ENCODE measurements around the gene WFDC10A.
A peak's percentile ranks its signal among the peaks of the same experiment; 100 is the strongest.

The WFDC10A gene

DNA sequence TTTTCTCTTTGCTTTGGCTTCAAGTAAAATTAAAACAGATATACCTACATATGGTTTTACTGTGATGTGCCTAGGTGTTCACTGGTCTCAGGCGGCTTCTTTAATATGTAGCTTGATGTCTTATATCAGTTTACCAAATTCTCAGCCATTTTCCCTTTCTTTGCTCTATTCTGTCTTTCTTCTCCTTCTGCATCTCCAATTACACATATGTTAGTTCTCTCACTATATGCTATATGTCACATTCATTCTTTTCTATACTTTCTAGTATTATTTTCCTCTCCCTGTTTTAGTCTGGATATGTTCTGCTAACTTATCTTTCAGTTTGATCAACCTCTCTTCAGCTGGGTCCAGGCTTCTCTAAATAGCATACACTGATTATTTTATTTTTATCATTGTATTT is 36.0 kb upstream of the WFDC10A start:
- H3K4me3 ChIP-seq (replicated peaks; ENCODE audit: low read depth, low read length): no peak overlapping the region
- no peak for DNase-seq (ENCODE audit: low read depth)
- TF ChIP-seq CTCF (IDR thresholded peaks at IDR 0.05; ENCODE audit: low read length, missing control alignments): no peak

DNA sequence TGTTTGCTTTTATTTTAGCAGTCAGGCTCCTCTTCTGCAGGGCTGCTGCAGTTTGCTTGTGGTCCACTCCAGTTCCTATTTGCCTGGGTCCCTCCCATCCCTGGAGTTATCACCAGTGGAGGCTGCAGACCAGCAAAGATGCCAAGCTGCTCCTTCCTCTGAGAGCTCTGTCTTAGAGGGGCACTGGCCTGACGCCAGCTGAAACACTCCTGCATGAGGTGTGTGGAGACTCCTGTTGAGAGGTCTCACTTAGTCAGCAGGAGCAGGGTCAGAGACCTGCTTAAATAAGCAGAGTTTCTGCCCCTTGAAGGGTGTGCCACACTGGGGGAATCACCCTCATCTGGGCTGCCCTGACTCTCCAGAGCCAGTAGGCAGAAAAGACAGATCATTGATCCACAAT is 34.3 kb upstream of the WFDC10A start:
- no peak for DNase-seq (ENCODE audit: low read depth)
- TF ChIP-seq CTCF (IDR thresholded peaks at IDR 0.05; ENCODE audit: low read length, missing control alignments): no peak
- no peak overlapping the region for H3K4me3 ChIP-seq (replicated peaks; ENCODE audit: low read depth, low read length)

DNA sequence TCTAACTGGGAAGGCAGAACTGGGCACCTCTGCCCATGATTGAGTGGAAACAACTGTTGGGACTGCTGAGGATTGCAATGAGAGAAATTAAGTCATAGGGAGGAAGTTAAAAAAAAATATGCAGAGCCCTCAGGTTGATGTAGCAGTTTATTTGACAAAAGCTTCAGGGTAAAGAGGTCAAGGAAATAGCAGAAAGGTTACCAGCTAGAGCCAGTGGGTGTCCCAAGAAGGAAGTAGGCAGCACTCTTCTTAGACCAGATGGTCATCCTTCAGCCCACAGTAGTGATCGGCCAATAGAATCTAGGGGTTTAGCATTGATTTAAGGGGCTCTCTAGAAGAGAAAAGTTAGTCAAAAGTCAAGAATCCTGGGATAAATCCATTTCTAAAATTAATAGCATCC is 21.7 kb upstream of the WFDC10A start:
- TF ChIP-seq CTCF (IDR thresholded peaks at IDR 0.05; ENCODE audit: low read length, missing control alignments): no peak
- no peak overlapping the region for H3K4me3 ChIP-seq (replicated peaks; ENCODE audit: low read depth, low read length)
- no peak for DNase-seq (ENCODE audit: low read depth)

DNA sequence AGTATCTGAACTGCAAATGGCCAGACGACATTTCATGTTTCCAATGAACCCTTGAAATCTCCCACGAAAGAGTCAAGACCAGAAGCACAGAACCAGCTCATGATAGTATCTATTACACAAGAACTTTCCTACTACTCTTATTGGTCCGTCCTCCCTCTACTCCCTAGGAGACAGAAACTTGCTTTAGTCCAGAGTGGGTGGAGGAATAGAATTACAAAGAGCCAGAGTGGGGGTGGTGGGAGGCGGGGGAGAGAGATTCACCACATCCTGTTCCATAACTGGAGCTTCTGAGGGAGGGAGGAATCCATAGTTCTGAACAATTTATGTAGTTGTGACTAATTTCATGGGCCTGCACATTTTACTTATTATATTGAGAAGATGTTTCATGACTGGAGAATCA is 18.5 kb upstream of the WFDC10A start:
- peak; percentile 74 for DNase-seq (ENCODE audit: low read depth)
- no peak overlapping the region for H3K4me3 ChIP-seq (replicated peaks; ENCODE audit: low read depth, low read length)
- no peak for TF ChIP-seq CTCF (IDR thresholded peaks at IDR 0.05; ENCODE audit: low read length, missing control alignments)

- no peak overlapping the region for H3K4me3 ChIP-seq (replicated peaks; ENCODE audit: low read depth, low read length)
- no peak for DNase-seq (ENCODE audit: low read depth)
- no peak for TF ChIP-seq CTCF (IDR thresholded peaks at IDR 0.05; ENCODE audit: low read length, missing control alignments)
Measured at GRCh38 chr20:45612314-45612713, 17.2 kb upstream of the WFDC10A start.

DNA sequence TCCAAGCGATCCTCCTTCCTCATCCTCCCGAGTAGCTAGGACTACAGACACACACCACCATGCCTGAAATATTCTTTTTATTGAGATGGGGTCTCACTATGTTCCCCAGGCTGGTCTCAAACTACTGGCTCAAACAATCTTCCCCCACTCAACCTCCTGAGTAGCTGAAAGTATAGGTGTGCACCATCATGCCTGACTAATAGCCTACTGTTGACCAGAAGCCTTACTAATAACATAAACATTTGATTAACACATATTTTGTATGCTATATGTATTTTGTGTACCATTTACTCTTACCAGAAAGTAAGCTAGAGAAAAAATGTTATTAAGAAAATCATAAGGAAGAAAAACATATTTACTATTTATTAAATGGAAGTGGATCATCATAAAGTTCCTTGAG is 11.9 kb upstream of the WFDC10A start:
- TF ChIP-seq CTCF (IDR thresholded peaks at IDR 0.05; ENCODE audit: low read length, missing control alignments): no peak
- H3K4me3 ChIP-seq (replicated peaks; ENCODE audit: low read depth, low read length): no peak overlapping the region
- no peak for DNase-seq (ENCODE audit: low read depth)

DNA sequence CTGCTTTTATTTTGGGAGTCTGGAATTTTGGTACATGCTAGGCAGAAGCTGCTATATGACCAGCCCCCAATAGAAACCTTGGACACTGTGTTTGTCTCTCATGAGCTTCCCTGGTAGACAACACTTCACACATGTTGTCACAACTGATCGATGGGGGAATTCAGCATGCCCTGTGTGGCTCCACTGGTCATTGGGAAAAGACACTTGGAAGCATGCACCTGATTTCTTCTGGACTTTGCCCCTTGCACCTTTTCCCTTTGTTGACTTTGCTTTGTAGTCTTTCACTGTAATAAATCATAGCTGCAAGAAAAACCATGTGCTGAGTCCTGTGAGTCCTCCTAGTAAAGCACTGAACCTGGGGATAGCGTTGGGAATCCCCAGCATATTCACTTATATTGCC is 7.9 kb upstream of the WFDC10A start:
- no peak overlapping the region for H3K4me3 ChIP-seq (replicated peaks; ENCODE audit: low read depth, low read length)
- no peak for DNase-seq (ENCODE audit: low read depth)
- TF ChIP-seq CTCF (IDR thresholded peaks at IDR 0.05; ENCODE audit: low read length, missing control alignments): no peak
